PC-3 (cell line): ENCODE data around the gene TBX1.

Source experiments
- CTCF ChIP-seq: fragments of 300-600 bp; sonication (generic); conservative IDR thresholded peaks from 2 replicates; pipeline ENCODE4 v1.5.1; 2017; ENCODE audit warnings: antibody characterized with exemption, low read depth, mild to moderate bottlenecking, low read length
- EZH2 ChIP-seq: fragments of 300-600 bp; sonication (generic); IDR thresholded peaks from one replicate; pipeline ENCODE4 v1.6.1; 2017; ENCODE audit warnings: antibody characterized with exemption, mild to moderate bottlenecking, low read length; ENCODE audit not compliant: unreplicated experiment
- EZH2phosphoT487 ChIP-seq: fragments of 300-600 bp; sonication (generic); IDR thresholded peaks from 2 replicates; pipeline ENCODE4 v1.6.1; 2018; ENCODE audit warnings: mild to moderate bottlenecking, antibody characterized with exemption, low read length, borderline replicate concordance

DNA sequence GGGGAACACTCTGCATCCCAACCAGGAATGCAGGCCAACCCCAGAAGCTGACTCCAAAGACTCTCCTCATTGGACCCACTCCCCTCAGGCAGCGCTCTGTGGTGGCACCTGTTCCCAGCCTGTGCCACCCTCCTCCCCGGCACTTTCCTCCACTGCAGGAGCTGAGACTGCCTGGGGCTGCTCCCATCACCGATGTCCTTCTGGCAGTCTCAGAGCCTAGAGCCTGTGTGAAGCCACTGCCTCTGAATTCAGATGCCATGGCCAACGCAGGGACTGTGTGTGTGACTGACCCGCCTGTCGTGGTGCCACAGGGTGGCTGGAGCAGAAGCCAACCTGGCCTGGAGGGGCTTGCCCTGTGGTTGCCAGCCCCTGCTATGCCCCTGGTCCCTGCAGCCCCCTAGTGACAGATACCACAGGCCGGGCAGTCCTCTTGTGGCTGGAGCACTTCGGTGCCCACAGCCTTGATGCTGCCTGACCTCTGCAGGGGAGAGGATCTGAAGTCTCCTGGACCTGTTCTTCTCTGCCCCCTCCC lies 43.2 kb downstream of the TBX1 start:
- TF ChIP-seq CTCF (no peak), EZH2 (no peak), EZH2phosphoT487 (no peak)
